ENCODE data around the gene ANKRD34C.

The ANKRD34C gene

GRCh38 chr15:79282371-79283251 lies at the start of gene ANKRD34C:
TSS of gene ANKRD34C (plus strand) at chr15:79282722. CDS start at chr15:79293285, 10,563 bp downstream.
- DNase-seq, result no peak

- DNase-seq, result no peak
Observed at GRCh38 chr15:79233236-79233635, 49.3 kb upstream of the ANKRD34C start.

- DNase-seq, result no peak
Observed at GRCh38 chr15:79240036-79240435, 42.5 kb upstream of the ANKRD34C start.

GRCh38 chr15:79243723-79244122 lies 38.8 kb upstream of the ANKRD34C start:
- DNase-seq, result no peak

- DNase-seq, result no peak
Observed at GRCh38 chr15:79244876-79245275, 37.6 kb upstream of the ANKRD34C start.

GRCh38 chr15:79248183-79248582 lies 34.3 kb upstream of the ANKRD34C start:
- no peak for DNase-seq

GRCh38 chr15:79257454-79257853 lies 25.1 kb upstream of the ANKRD34C start:
- no peak for DNase-seq

GRCh38 chr15:79261836-79262235 lies 20.7 kb upstream of the ANKRD34C start:
- DNase-seq, result no peak

GRCh38 chr15:79265167-79265566 lies 17.4 kb upstream of the ANKRD34C start:
- no peak for DNase-seq

- DNase-seq, result no peak
Observed at GRCh38 chr15:79265987-79266579, 16.4 kb upstream of the ANKRD34C start.

GRCh38 chr15:79283252-79284048 lies 928 bp downstream of the ANKRD34C start:
- DNase-seq, result no peak

GRCh38 chr15:79290642-79291275 lies 8.2 kb downstream of the ANKRD34C start:
- no peak for DNase-seq

GRCh38 chr15:79292011-79292410 lies 9.5 kb downstream of the ANKRD34C start:
- DNase-seq, result no peak

- no peak for DNase-seq
Observed at GRCh38 chr15:79294075-79294474, 11.6 kb downstream of the ANKRD34C start.

- DNase-seq, result no peak
Observed at GRCh38 chr15:79296583-79296982, 14.1 kb downstream of the ANKRD34C start.

- no peak for DNase-seq
Observed at GRCh38 chr15:79299126-79299840, 16.8 kb downstream of the ANKRD34C start.

- no peak for DNase-seq
Observed at GRCh38 chr15:79299841-79300235, 17.3 kb downstream of the ANKRD34C start.

- DNase-seq, result no peak
Observed at GRCh38 chr15:79307251-79307650, 24.7 kb downstream of the ANKRD34C start.

GRCh38 chr15:79308874-79309273 lies 26.4 kb downstream of the ANKRD34C start:
- no peak for DNase-seq

- no peak for DNase-seq
Observed at GRCh38 chr15:79310612-79310984, 28.1 kb downstream of the ANKRD34C start.

- DNase-seq, result peak; percentile 73
Observed at GRCh38 chr15:79310985-79311900, 28.7 kb downstream of the ANKRD34C start, which contains the start of gene TMED3. TSS of gene TMED3 (plus strand) at chr15:79311112. CDS start at chr15:79311250, 138 bp downstream.
